ENCODE measurements around the gene LAMP2.

The LAMP2 gene

GRCh38 chrX:120456973-120457372, 12.1 kb downstream of the LAMP2 start:
- no peak for DNase-seq (ENCODE audit: low read depth)

GRCh38 chrX:120453985-120454384, 15.1 kb downstream of the LAMP2 start:
- DNase-seq (ENCODE audit: low read depth), result peak; percentile 40

- DNase-seq (ENCODE audit: low read depth), result peak; percentile 37
These were observed 17.0 kb downstream of the LAMP2 start for GRCh38 chrX:120452131-120452530.

GRCh38 chrX:120450163-120450562, 18.9 kb downstream of the LAMP2 start:
- no peak for DNase-seq (ENCODE audit: low read depth)

- DNase-seq (ENCODE audit: low read depth), result peak; percentile 29
These were observed 22.6 kb downstream of the LAMP2 start for GRCh38 chrX:120446498-120446897.

GRCh38 chrX:120439921-120440320, 29.2 kb downstream of the LAMP2 start:
- no peak for DNase-seq (ENCODE audit: low read depth)

GRCh38 chrX:120429776-120430540, 39.1 kb downstream of the LAMP2 start:
- DNase-seq (ENCODE audit: low read depth), result peak; percentile 18

- peak; percentile 50 for DNase-seq (ENCODE audit: low read depth)
These were observed 40.8 kb downstream of the LAMP2 start for GRCh38 chrX:120428309-120428708.

- DNase-seq (ENCODE audit: low read depth), result no peak
These were observed 42.5 kb downstream of the LAMP2 start for GRCh38 chrX:120426599-120426998.

GRCh38 chrX:120419463-120419862, 49.6 kb downstream of the LAMP2 start:
- no peak for DNase-seq (ENCODE audit: low read depth)

- no peak for DNase-seq (ENCODE audit: low read depth)
These were observed 60.9 kb downstream of the LAMP2 start for GRCh38 chrX:120408168-120408567.

- no peak for DNase-seq (ENCODE audit: low read depth)
These were observed 62.5 kb downstream of the LAMP2 start for GRCh38 chrX:120406638-120407037.

GRCh38 chrX:120402369-120402768, 66.7 kb downstream of the LAMP2 start:
- DNase-seq (ENCODE audit: low read depth), result no peak

- no peak for DNase-seq (ENCODE audit: low read depth)
These were observed 67.8 kb downstream of the LAMP2 start for GRCh38 chrX:120401301-120401700.

- DNase-seq (ENCODE audit: low read depth), result peak; percentile 11
These were observed 88.4 kb downstream of the LAMP2 start for GRCh38 chrX:120380699-120381098.

- no peak for DNase-seq (ENCODE audit: low read depth)
These were observed 89.0 kb downstream of the LAMP2 start for GRCh38 chrX:120379937-120380681.

- DNase-seq (ENCODE audit: low read depth), result no peak
These were observed 90.5 kb downstream of the LAMP2 start for GRCh38 chrX:120378570-120378969.
